SIG-M5 (cell line): Measurements from ENCODE around the gene NPAS3.

ENCODE experiments used
- DNase-seq: peaks from one replicate; lab custom pipeline; 2025; lab: John Stamatoyannopoulos, UW

Gene NPAS3

GRCh38 chr14:33680873-33681272 lies 742.2 kb downstream of the NPAS3 start:
- DNase-seq = no peak

GRCh38 chr14:33682760-33683159 lies 744.1 kb downstream of the NPAS3 start:
- DNase-seq = no peak

- DNase-seq = no peak
These were observed 746.3 kb downstream of the NPAS3 start for GRCh38 chr14:33685026-33685425.

GRCh38 chr14:33685698-33686097 lies 747.0 kb downstream of the NPAS3 start:
- DNase-seq = no peak

- DNase-seq = no peak
These were observed 747.5 kb downstream of the NPAS3 start for GRCh38 chr14:33686218-33686617.

GRCh38 chr14:33686856-33687255 lies 748.2 kb downstream of the NPAS3 start:
- DNase-seq = no peak

- no peak for DNase-seq
These were observed 751.0 kb downstream of the NPAS3 start for GRCh38 chr14:33689680-33690079.

GRCh38 chr14:33691907-33692306 lies 753.2 kb downstream of the NPAS3 start:
- DNase-seq = no peak

- DNase-seq = no peak
These were observed 754.1 kb downstream of the NPAS3 start for GRCh38 chr14:33692762-33693161.

- DNase-seq = no peak
These were observed 754.6 kb downstream of the NPAS3 start for GRCh38 chr14:33693237-33693636.

- no peak for DNase-seq
These were observed 757.5 kb downstream of the NPAS3 start for GRCh38 chr14:33696165-33696564.

GRCh38 chr14:33699300-33699983 lies 760.8 kb downstream of the NPAS3 start:
- DNase-seq = no peak

- DNase-seq = no peak
These were observed 761.4 kb downstream of the NPAS3 start for GRCh38 chr14:33700052-33700451.

GRCh38 chr14:33702293-33702692 lies 763.6 kb downstream of the NPAS3 start:
- no peak for DNase-seq

- no peak for DNase-seq
These were observed 765.8 kb downstream of the NPAS3 start for GRCh38 chr14:33704481-33704880.

- DNase-seq = no peak
These were observed 766.8 kb downstream of the NPAS3 start for GRCh38 chr14:33705490-33705889.

- no peak for DNase-seq
These were observed 769.0 kb downstream of the NPAS3 start for GRCh38 chr14:33707716-33708115.

GRCh38 chr14:33709283-33709682 lies 770.6 kb downstream of the NPAS3 start:
- DNase-seq = no peak

- no peak for DNase-seq
These were observed 771.0 kb downstream of the NPAS3 start for GRCh38 chr14:33709711-33710110.

- no peak for DNase-seq
These were observed 771.6 kb downstream of the NPAS3 start for GRCh38 chr14:33710273-33710672.

GRCh38 chr14:33711194-33711593 lies 772.5 kb downstream of the NPAS3 start:
- no peak for DNase-seq

- DNase-seq = no peak
These were observed 773.1 kb downstream of the NPAS3 start for GRCh38 chr14:33711811-33712216.

- DNase-seq = no peak
These were observed 776.0 kb downstream of the NPAS3 start for GRCh38 chr14:33714527-33715226.

GRCh38 chr14:33715227-33715528 lies 776.5 kb downstream of the NPAS3 start:
- DNase-seq = no peak
